ENCODE data around the gene ZFPM1.

The ZFPM1 gene

DNA sequence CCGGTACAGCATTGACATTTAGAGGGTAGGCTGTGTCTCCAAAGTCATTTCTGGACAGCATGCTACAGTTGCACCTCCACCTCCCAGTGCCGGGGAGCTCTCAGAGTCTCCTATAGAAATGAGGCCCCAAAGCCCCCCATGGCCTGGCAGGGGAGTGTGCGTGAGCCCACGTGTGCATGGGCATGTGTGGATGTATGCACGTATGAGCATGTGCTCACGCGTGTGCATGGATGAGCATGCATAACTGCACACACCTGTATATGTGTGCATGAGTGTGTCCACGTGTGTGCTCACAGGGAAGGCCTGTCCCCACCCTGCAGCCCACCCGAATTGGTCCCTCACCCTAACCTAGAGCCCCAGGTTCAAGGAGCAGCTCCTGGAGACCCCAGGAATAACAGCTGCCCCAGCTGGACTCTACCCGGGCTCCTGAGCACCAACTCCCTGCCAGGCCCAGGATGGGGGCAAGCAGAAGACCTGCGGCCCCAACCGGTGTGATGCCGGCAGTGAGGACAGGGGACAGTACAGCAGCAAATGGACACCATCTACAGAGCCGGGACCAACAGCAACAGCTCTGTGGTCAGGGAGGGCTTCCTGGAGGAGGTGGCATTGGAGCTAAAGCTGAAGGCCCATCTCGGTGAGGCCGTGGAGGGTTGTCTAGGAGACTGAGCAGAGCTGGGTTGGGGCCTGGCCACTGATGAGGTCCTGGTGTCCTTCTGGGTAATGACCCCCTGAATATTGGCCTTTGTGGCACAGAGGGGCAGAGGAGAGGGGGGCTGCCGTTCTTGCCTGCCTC lies 35.2 kb upstream of the ZFPM1 start:
- DNase-seq (ENCODE audit: low read depth), result no peak

DNA sequence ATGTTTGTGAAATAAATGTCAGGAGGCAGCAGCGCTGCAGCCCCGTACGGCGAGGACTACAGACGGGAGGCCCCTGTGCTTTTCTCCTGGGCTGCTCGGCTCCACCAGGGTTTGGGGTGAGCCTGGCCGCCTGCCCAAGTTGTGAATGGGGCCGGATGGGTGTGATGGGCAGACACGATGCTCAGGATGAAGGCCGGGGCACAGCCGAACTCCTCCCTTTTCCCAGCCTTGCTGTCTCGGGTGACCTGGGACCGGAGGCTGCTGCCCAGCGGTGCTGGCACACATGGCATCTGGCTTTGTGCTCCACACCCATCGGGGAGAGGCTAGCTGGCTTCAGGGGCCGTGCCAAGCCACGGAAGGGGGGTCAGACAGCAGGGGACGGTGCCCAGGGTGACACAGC lies 34.2 kb upstream of the ZFPM1 start:
- no peak for DNase-seq (ENCODE audit: low read depth)

DNA sequence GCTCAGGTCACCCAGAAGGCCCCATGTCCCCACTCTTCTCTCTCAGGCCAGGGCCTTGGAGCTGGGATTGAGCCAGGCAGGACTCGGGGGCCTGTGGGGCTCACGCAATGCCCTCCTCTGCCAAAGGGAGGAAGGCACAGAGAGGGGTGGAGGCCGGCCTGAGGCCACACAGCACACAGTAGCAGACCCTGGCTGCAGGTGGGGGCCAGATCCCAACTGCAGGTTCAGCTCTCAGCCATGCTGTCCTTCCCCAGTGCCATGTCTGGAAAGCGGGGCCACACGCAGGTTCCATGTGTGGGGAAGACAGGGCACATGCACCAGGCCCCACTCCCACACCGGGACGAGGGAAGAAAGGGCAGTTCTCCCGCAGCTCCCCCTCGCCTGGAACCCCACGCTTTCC lies 33.3 kb upstream of the ZFPM1 start:
- DNase-seq (ENCODE audit: low read depth), result no peak

DNA sequence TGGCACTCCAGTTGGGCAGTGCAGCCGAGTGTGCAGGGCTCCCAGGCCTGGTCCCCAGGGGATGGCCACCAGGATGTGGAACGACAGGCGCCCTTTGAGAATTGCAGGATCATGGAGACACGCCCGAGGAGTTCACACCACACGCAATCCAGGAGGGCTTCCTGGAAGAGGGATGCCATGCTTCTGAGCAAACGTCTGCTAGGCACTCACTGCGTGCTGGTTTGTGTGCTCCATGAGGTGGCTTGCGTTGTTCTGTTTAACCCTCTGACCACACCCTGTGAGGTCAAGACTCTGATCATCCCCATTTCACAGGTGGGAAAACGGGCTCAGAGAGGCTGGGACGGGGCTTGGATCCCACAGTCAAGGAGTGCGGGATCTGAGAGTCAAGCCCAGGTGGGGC lies 32.6 kb upstream of the ZFPM1 start:
- DNase-seq (ENCODE audit: low read depth), result no peak

DNA sequence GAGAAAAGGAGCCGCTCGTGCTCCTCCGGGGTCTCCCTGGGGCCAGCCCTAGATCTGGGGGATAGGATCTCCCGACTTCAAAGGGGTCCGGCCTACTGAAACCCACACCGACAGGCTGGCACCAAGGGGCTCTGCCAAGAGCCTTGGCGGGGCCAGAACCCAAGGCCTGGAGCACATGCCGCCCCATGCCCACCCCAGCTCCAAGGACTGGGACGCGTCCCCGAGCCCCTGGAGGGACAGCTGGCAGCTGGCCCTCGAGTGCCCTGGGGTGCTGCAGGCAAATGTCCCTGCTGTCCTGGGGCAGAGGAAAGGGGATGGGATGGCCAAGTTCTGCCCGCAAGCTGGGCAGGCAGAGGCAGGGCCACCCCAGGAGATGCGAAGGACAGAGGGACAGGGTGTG lies 31.8 kb upstream of the ZFPM1 start:
- DNase-seq (ENCODE audit: low read depth), result no peak

DNA sequence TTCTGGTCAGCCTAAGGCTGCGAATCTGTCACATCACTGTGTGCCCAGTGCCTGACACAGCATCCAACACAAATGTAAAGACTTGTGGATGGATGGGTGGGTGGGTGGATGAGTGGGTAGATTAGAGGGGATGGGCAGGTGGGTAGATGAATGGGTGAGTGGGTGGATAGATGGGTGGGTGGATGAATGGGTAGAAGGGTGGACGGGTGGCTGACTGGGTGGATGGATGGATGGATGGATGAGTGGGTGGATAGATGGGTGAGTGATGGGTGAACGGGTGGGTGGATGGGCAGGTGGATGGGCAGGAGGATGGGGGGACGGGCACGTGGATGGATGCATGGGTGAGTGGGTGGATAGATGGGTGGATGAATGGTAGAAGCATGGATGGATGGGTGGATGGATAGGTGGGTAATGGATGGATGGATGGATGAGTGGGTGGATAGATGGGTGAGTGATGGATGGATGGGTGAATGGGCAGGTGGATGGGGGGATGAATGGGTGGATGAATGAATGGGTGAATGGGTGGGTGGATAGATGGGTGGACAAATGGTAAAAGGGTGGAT lies 31.1 kb upstream of the ZFPM1 start:
- no peak for DNase-seq (ENCODE audit: low read depth)

DNA sequence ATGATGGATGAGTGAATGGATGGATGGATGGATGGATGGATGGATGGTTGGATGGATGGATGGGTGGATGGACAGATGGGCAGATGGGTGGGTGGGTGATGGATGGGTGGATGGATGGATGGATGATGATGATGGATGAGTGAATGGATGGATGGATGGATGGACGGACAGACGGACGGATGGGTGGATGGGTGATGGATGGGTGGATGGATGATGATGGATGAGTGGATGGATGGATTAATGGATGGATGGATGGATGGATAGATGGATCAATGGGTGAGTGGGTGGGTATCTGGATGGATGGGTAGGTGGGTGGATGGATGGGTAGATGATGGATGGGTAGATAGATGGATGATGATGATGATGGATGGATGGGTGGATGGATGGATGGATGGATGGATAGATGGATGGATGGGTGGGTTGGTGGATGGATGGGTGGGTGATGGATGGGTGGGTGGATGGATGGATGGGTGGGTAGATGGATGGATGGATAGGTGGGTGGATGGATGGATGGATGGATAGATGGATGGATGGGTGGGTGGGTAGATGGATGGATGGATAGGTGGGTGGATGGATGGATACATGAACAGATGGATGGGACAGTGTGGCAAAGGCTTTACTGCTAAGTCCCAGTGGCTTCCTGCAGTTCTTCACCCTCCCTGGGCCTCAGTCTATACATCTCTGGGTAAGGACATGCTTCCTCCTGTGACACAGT lies 30.2 kb upstream of the ZFPM1 start:
- no peak for DNase-seq (ENCODE audit: low read depth)

DNA sequence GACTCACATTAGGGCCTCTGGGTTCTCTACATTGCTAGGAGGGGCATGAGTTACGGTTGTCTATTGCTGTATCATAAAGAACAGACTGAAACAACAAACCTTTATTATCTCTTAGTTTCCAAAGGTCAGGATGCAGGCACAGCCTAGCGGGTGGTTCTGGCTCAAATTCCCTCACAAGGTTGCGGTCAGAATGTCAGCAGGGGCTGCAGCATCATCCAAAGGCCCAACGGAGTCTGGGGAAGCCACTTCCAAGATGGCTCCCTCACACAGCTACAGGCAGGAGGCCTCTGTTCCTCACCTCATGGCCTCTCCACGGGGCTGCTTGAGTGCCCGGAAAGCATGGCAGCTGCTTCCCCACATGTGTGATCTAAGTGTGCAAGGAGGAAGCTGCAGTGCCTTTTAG lies 29.6 kb upstream of the ZFPM1 start:
- DNase-seq (ENCODE audit: low read depth), result no peak

DNA sequence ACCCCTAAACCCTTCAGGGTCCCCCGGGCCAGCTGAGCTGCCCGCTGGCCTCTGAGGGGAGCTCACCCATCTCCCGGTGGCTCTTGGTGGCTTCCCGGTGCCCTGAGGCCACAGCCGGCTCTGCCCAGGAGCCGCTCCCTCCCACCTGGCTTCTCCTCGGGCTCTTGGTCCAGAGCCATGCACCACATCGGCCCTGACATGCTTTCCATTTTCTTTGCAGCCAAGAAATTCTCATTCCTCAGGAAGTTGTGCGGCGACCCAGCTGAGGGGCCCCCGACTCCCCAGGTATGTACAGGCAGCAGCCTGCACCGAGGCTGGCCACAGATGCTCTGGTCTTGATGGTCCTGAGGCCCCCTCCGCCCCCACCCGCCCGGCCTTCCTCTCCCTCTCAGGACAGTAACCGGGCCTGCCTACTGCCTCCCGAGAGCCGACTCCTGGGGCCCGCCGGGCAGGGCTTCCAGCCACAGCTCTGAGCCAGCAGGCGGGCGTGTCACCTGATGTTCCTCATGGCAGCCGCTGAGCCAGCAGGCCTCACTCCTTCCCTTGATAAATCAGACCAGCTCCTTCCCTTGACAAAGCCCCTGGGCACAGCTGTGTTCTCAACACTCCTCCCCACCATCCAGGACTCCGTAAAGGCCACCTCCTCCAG lies 28.4 kb upstream of the ZFPM1 start:
- DNase-seq (ENCODE audit: low read depth), result no peak

DNA sequence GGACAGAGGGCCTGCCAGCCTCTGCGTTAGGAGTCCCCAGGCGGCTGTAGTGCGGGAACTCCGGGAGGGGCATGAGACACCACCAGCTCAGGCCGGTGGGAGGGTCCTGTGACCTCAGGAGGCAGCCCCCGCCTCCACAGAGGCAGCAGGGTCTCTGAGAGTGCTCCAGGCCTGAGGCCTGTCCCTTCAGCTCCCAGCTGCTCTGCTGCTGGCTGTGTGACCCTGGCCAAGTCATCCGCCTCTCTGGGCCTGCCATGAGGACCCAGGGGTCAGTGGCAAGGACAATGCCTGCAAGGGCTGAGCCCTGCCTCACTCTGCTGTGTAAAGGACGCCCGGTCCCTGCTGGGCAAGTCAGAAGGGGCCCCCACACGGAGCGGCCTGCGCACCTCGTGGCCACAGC lies 27.1 kb upstream of the ZFPM1 start:
- no peak for DNase-seq (ENCODE audit: low read depth)

DNA sequence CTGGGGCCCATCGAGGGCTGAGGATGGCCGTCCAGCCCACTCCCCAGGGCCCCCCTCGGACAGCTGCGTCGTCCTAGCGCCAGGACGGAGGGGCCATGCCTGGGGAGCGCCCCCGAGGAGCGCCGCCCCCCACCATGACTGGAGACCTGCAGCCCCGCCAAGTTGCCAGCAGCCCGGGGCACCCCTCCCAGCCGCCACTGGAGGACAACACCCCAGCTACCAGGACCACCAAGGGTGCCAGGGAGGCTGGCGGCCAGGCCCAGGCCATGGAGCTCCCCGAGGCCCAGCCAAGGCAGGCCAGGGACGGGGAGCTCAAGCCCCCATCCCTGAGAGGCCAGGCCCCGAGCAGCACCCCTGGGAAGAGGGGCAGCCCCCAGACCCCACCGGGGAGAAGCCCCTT lies 25.7 kb upstream of the ZFPM1 start:
- DNase-seq (ENCODE audit: low read depth), result no peak

DNA sequence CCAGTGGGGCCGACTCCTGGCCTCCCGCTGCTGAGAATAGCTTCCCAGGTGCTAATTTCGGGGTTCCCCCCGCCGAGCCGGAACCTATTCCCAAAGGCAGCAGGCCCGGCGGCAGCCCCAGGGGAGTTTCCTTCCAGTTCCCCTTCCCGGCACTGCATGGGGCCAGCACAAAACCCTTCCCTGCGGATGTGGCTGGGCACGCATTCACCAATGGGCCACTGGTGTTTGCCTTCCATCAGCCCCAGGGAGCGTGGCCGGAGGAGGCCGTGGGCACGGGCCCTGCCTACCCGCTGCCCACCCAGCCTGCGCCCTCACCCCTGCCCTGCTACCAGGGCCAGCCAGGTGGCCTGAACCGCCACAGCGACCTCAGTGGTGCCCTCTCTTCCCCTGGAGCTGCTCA lies 24.9 kb upstream of the ZFPM1 start:
- DNase-seq (ENCODE audit: low read depth), result no peak

DNA sequence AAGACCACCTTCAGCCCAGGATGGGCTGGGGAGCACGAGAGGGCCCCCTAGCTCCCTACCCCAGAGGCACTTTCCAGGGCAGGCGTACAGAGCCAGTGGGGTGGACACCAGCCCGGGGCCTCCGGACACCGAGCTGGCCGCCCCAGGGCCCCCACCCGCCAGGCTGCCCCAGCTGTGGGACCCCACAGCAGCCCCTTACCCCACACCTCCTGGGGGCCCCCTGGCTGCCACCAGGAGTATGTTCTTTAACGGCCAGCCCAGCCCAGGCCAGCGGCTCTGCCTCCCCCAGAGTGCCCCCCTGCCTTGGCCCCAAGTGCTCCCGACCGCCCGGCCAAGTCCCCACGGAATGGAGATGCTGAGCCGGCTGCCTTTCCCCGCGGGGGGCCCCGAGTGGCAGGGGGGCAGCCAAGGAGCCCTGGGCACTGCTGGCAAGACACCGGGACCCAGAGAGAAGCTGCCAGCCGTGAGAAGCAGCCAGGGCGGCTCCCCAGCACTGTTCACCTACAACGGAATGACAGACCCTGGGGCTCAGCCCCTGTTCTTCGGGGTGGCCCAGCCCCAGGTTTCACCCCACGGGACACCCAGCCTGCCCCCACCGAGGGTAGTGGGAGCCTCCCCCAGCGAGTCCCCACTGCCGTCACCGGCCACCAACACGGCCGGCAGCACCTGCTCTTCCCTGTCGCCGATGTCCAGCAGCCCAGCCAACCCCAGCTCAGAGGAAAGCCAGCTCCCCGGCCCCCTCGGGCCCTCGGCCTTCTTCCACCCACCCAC lies 24.3 kb upstream of the ZFPM1 start:
- no peak for DNase-seq (ENCODE audit: low read depth)

DNA sequence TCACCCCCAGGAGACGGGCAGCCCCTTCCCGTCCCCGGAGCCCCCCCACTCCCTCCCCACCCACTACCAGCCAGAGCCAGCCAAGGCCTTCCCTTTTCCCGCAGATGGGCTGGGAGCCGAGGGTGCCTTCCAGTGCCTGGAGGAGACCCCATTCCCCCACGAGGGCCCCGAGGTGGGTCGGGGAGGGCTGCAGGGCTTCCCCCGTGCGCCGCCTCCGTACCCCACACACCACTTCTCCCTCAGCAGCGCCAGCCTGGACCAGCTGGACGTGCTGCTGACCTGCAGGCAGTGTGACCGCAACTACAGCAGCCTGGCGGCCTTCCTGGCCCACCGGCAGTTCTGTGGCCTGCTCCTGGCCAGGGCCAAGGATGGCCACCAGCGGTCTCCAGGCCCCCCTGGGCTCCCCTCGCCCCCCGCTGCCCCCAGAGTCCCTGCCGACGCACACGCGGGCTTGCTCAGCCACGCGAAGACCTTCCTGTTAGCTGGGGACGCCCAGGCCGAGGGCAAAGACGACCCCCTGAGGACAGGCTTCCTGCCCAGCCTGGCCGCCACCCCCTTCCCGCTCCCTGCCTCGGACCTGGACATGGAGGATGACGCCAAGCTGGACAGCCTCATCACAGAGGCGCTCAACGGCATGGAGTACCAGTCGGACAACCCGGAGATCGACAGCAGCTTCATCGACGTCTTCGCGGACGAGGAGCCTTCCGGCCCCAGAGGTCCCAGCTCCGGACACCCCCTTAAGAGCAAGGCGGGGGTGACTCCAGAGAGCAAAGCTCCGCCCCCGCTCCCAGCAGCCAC lies 23.5 kb upstream of the ZFPM1 start:
- DNase-seq (ENCODE audit: low read depth), result no peak

DNA sequence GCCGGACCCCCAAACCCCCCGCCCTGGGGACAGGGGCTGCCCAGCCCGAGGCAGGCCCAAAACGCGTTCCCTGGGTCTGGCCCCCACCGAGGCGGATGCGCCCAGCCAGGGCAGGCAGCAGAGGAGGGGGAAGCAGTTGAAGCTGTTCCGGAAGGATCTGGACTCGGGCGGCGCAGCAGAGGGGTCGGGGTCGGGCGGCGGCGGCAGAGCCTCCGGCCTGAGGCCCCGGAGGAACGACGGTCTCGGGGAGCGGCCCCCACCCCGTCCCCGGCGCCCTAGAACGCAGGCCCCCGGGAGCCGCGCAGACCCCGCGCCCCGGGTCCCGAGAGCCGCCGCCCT lies 22.9 kb upstream of the ZFPM1 start:
- DNase-seq (ENCODE audit: low read depth), result no peak

DNA sequence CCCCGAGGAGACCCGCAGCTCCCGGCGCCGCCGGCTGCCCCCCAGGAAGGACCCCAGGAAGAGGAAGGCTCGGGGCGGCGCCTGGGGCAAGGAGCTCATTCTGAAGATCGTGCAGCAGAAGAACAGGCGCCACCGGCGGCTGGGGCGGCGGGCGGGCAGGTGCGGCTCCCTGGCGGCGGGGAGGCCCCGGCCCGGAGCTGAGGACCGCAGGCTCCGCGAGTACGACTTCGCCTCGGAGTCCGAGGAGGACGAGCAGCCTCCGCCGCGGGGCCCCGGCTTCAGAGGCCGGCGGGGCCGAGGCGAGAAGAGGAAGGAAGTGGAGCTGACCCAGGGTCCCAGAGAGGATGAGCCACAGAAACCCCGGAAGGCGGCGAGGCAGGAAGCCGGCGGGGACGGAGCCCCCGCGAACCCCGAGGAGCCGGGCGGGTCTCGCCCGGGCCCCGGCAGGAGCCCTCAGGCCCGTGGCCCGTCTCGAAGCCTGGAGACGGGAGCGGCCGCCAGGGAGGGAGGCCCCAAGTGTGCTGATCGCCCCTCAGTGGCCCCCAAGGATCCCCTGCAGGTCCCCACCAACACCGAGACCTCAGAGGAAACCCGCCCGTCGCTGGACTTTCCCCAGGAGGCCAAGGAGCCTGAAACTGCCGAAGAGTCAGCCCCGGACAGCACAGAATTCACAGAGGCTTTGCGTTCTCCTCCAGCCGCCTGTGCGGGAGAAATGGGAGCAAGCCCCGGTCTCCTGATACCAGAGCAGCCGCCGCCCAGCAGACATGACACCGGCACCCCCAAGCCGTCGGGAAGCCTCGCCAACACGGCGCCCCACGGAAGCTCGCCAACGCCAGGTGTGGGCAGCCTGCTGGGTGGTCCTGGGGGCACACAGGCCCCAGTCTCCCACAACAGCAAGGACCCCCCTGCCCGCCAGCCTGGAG lies 22.3 kb upstream of the ZFPM1 start:
- no peak for DNase-seq (ENCODE audit: low read depth)

DNA sequence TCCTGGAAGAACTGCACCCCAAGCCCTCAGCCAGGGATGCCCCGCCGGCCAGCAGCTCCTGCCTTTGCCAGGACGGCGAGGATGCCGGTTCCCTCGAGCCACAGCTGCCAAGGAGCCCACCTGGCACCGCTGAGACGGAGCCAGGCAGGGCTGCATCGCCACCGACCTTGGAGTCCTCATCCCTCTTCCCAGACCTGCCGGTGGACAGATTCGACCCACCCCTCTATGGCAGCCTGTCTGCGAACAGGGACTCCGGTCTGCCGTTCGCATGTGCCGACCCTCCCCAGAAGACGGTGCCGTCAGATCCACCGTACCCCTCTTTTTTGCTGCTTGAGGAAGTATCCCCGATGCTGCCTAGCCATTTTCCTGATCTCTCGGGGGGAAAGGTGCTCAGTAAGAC lies 21.4 kb upstream of the ZFPM1 start:
- DNase-seq (ENCODE audit: low read depth), result no peak

DNA sequence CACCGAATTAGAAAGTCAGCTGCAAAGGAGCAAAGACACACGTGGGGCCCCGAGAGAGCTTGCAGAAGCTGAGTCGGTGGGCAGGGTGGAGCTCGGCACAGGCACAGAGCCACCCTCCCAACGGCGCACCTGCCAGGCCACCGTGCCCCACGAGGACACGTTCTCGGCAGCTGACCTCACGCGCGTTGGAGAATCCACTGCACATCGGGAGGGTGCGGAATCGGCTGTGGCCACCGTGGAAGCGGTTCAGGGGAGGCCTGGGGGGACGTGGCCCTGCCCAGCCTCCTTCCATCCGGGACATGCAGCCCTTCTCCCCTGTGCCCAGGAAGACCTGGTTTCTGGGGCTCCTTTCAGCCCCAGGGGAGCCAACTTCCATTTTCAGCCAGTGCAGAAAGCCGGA lies 20.9 kb upstream of the ZFPM1 start:
- DNase-seq (ENCODE audit: low read depth), result no peak

DNA sequence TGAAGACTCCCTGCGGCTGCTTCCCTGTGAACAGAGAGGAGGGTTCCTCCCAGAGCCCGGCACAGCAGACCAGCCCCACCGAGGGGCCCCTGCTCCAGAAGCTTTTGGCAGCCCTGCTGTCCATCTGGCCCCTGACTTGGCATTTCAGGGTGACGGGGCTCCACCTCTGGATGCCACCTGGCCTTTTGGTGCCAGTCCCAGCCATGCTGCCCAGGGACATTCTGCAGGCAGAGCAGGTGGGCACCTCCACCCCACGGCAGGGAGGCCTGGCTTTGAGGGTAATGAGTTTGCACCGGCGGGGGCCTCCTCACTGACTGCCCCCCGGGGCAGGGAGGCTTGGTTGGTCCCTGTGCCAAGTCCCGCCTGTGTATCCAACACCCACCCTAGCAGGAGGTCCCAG lies 20.3 kb upstream of the ZFPM1 start:
- no peak for DNase-seq (ENCODE audit: low read depth)

DNA sequence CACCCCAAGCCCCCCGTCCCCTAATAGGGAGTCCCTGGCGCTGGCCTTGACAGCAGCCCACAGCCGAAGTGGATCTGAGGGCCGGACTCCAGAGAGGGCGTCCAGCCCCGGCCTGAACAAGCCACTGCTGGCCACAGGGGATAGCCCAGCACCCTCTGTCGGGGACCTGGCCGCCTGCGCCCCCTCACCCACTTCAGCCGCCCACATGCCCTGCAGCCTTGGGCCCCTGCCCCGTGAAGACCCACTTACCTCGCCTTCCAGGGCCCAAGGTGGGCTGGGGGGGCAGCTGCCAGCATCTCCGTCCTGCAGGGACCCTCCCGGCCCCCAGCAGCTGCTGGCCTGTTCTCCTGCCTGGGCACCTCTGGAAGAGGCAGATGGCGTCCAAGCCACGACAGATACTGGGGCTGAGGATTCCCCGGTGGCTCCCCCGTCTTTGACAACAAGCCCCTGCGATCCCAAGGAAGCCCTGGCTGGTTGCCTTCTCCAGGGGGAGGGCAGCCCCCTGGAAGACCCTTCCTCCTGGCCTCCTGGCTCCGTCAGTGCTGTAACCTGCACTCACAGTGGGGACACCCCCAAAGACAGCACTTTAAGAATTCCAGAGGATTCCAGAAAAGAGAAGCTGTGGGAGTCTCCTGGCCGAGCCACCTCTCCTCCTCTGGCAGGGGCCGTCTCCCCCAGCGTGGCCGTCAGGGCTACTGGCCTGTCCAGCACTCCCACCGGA lies 19.3 kb upstream of the ZFPM1 start:
- no peak for DNase-seq (ENCODE audit: low read depth)

All from stimulated activated CD8-positive, alpha-beta memory T cell treated with anti-CD3 and anti-CD28 coated beads, Interleukin-7, amount 100 ng/mL, for 24 hours (primary cell).